GM19467 (cell line): Measurements from ENCODE around the gene DNAH10.
"Not testable (repeated sequence)": the region's sequence is repeated elsewhere in the genome, so short reads cannot be mapped to it uniquely, and the experiment has no call there.

Source experiments
- ATAC-seq: cut with Tn5 transposase; IDR thresholded peaks from one replicate; pipeline ENCODE4 v1.9.1; 2021; ENCODE audit warnings: mild to moderate bottlenecking, moderate library complexity; ENCODE audit not compliant: unreplicated experiment

The DNAH10 gene

GRCh38 chr12:123944696-123945095 lies 182.6 kb downstream of the DNAH10 start:
- ATAC-seq = no peak

- no peak for ATAC-seq
These were observed 183.4 kb downstream of the DNAH10 start for GRCh38 chr12:123945287-123946151.

- no peak for ATAC-seq
These were observed 184.0 kb downstream of the DNAH10 start for GRCh38 chr12:123946152-123946515.

- not testable (repeated sequence) for ATAC-seq
These were observed 184.7 kb downstream of the DNAH10 start for GRCh38 chr12:123946516-123947505.

- ATAC-seq = not testable (repeated sequence)
These were observed 185.4 kb downstream of the DNAH10 start for GRCh38 chr12:123947531-123947930.

GRCh38 chr12:123948401-123948795 lies 186.3 kb downstream of the DNAH10 start:
- no peak for ATAC-seq

- no peak for ATAC-seq
These were observed 187.0 kb downstream of the DNAH10 start for GRCh38 chr12:123948796-123949769.

GRCh38 chr12:123949770-123950165 lies 187.7 kb downstream of the DNAH10 start:
- ATAC-seq = no peak

- ATAC-seq = no peak
These were observed 188.6 kb downstream of the DNAH10 start for GRCh38 chr12:123950476-123951349.

- ATAC-seq = no peak
These were observed 189.4 kb downstream of the DNAH10 start for GRCh38 chr12:123951467-123951866.

GRCh38 chr12:123952037-123952436 lies 189.9 kb downstream of the DNAH10 start:
- no peak for ATAC-seq

GRCh38 chr12:123954647-123955350 lies 192.7 kb downstream of the DNAH10 start:
- ATAC-seq = no peak

- no peak for ATAC-seq
These were observed 194.1 kb downstream of the DNAH10 start for GRCh38 chr12:123956249-123956648.

GRCh38 chr12:123957196-123957595 lies 195.1 kb downstream of the DNAH10 start:
- no peak for ATAC-seq

- no peak for ATAC-seq
These were observed 196.4 kb downstream of the DNAH10 start for GRCh38 chr12:123958462-123958861.

GRCh38 chr12:123958876-123959275 lies 196.8 kb downstream of the DNAH10 start:
- no peak for ATAC-seq

- no peak for ATAC-seq
These were observed 198.1 kb downstream of the DNAH10 start for GRCh38 chr12:123960029-123960735.

GRCh38 chr12:123960856-123961255 lies 198.8 kb downstream of the DNAH10 start:
- ATAC-seq = no peak
